ENCODE data around the gene ZNF19. TPM values are rescaled to one million over a fixed set of nuclear protein-coding genes. Genes with fewer than 3 reads are reported as not detected.

The ZNF19 gene
- total RNA-seq, result 6.4 and 7.4 TPM in 2 replicates
- long read RNA-seq, partial matches to known transcripts, result 7 of 12 reads
- long read RNA-seq, other reads (novel, unspliced or antisense), result 5 of 12 reads

- H3K4me3 Mint-ChIP-seq, result no peak within 1 kb of the TSS
- H3K27ac Mint-ChIP-seq (ENCODE audit: unreplicated experiment), result no peak within 1 kb of the TSS
- H3K9me3 Mint-ChIP-seq, result no peaks in the 10 kb centered on the region
- TF ChIP-seq CTCF (conservative IDR thresholded peaks at IDR 0.05), result no peak
- peaks cover 7% of the 10 kb centered on the region for H3K4me1 Mint-ChIP-seq
- DNase-seq (ENCODE audit: low read depth, low spot score), result no peak
- no peaks in the 10 kb centered on the region for H3K36me3 Mint-ChIP-seq (ENCODE audit: low read depth)
- peaks cover 16% of the 10 kb centered on the region for H3K27me3 Mint-ChIP-seq (ENCODE audit: low read depth)
These were observed at the start of gene ZNF19 for GRCh38 chr16:71489122-71489521. ZNF19 (minus strand) TSS chr16:71489324; CDS start chr16:71482114, 7,210 bp downstream.

- H3K4me3 Mint-ChIP-seq, result no peak overlapping the region
- H3K9me3 Mint-ChIP-seq, result no peaks in the 10 kb centered on the region
- H3K4me1 Mint-ChIP-seq, result peaks cover 3% of the 10 kb centered on the region
- H3K27ac Mint-ChIP-seq (ENCODE audit: unreplicated experiment), result no peak overlapping the region
- peaks cover 36% of the 10 kb centered on the region for H3K27me3 Mint-ChIP-seq (ENCODE audit: low read depth)
- peak; percentile 5 for DNase-seq (ENCODE audit: low read depth, low spot score)
- TF ChIP-seq CTCF (conservative IDR thresholded peaks at IDR 0.05), result peak; percentile 69
- H3K36me3 Mint-ChIP-seq (ENCODE audit: low read depth), result no peaks in the 10 kb centered on the region
These were observed 48.5 kb upstream of the ZNF19 start for GRCh38 chr16:71537643-71538042.

- no peaks in the 10 kb centered on the region for H3K9me3 Mint-ChIP-seq
- no peak overlapping the region for H3K27ac Mint-ChIP-seq (ENCODE audit: unreplicated experiment)
- peaks cover 31% of the 10 kb centered on the region for H3K27me3 Mint-ChIP-seq (ENCODE audit: low read depth)
- no peak for TF ChIP-seq CTCF (conservative IDR thresholded peaks at IDR 0.05)
- no peak for DNase-seq (ENCODE audit: low read depth, low spot score)
- no peaks in the 10 kb centered on the region for H3K4me1 Mint-ChIP-seq
- H3K36me3 Mint-ChIP-seq (ENCODE audit: low read depth), result no peaks in the 10 kb centered on the region
- H3K4me3 Mint-ChIP-seq, result no peak overlapping the region
These were observed 47.8 kb upstream of the ZNF19 start for GRCh38 chr16:71536752-71537499.

- DNase-seq (ENCODE audit: low read depth, low spot score), result no peak
- TF ChIP-seq CTCF (conservative IDR thresholded peaks at IDR 0.05), result no peak
- Mint-ChIP-seq H3K4me3 (no peak overlapping the region), H3K9me3 (no peaks in the 10 kb centered on the region), H3K36me3 (ENCODE audit: low read depth) (no peaks in the 10 kb centered on the region), H3K4me1 (no peaks in the 10 kb centered on the region), H3K27ac (ENCODE audit: unreplicated experiment) (no peak overlapping the region), H3K27me3 (ENCODE audit: low read depth) (peaks cover 24% of the 10 kb centered on the region)
These were observed 43.2 kb upstream of the ZNF19 start for GRCh38 chr16:71532366-71532765.

GRCh38 chr16:71528863-71529262 lies 39.7 kb upstream of the ZNF19 start:
- Mint-ChIP-seq H3K27me3 (ENCODE audit: low read depth) (peaks cover 59% of the 10 kb centered on the region), H3K27ac (ENCODE audit: unreplicated experiment) (no peak overlapping the region), H3K4me3 (no peak overlapping the region), H3K36me3 (ENCODE audit: low read depth) (no peaks in the 10 kb centered on the region), H3K4me1 (no peaks in the 10 kb centered on the region), H3K9me3 (no peaks in the 10 kb centered on the region)
- DNase-seq (ENCODE audit: low read depth, low spot score), result no peak
- no peak for TF ChIP-seq CTCF (conservative IDR thresholded peaks at IDR 0.05)
